Measurements from ENCODE around the gene PPP1R15B. TPM values are rescaled to one million over a fixed set of nuclear protein-coding genes. Genes with fewer than 3 reads are reported as not detected.

PPP1R15B gene
- total RNA-seq, 1 donor from 2014 or later = 36.1 TPM

- TF ChIP-seq, protein P1, sequence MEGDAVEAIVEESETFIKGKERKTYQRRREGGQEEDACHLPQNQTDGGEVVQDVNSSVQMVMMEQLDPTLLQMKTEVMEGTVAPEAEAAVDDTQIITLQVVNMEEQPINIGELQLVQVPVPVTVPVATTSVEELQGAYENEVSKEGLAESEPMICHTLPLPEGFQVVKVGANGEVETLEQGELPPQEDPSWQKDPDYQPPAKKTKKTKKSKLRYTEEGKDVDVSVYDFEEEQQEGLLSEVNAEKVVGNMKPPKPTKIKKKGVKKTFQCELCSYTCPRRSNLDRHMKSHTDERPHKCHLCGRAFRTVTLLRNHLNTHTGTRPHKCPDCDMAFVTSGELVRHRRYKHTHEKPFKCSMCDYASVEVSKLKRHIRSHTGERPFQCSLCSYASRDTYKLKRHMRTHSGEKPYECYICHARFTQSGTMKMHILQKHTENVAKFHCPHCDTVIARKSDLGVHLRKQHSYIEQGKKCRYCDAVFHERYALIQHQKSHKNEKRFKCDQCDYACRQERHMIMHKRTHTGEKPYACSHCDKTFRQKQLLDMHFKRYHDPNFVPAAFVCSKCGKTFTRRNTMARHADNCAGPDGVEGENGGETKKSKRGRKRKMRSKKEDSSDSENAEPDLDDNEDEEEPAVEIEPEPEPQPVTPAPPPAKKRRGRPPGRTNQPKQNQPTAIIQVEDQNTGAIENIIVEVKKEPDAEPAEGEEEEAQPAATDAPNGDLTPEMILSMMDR (IDR thresholded peaks at IDR 0.05) = no peak
- Histone ChIP-seq H3K4me1 (no peaks in the 10 kb centered on the region), H3K27me3 (no peaks in the 10 kb centered on the region), H3K27ac (no peak overlapping the region), H3K4me3 (no peak overlapping the region), H3K36me3 (no peaks in the 10 kb centered on the region), H3K9me3 (no peaks in the 10 kb centered on the region)
- intact Hi-C loops (cut with DNase I) = no loop called here
- no peak for DNase-seq (ENCODE audit: low spot score in 2 of 2)
Measured at GRCh38 chr1:204391629-204392028, 20.0 kb downstream of the PPP1R15B start.

- Histone ChIP-seq H3K9me3 (no peaks in the 10 kb centered on the region), H3K36me3 (no peaks in the 10 kb centered on the region), H3K4me3 (no peak overlapping the region), H3K4me1 (no peaks in the 10 kb centered on the region), H3K27ac (no peak overlapping the region), H3K27me3 (no peaks in the 10 kb centered on the region)
- no peak for DNase-seq (ENCODE audit: low spot score in 2 of 2)
- TF ChIP-seq, protein P1 (IDR thresholded peaks at IDR 0.05) = no peak
- intact Hi-C loops (cut with DNase I) = no loop called here
Measured at GRCh38 chr1:204390751-204391466, 20.7 kb downstream of the PPP1R15B start.

- intact Hi-C loops (cut with DNase I) = no loop called here
- Histone ChIP-seq H3K4me3 (no peak overlapping the region), H3K36me3 (no peaks in the 10 kb centered on the region), H3K27ac (no peak overlapping the region), H3K9me3 (no peaks in the 10 kb centered on the region), H3K27me3 (no peaks in the 10 kb centered on the region), H3K4me1 (no peaks in the 10 kb centered on the region)
- DNase-seq (ENCODE audit: low spot score in 2 of 2) = no peak
- TF ChIP-seq, protein P1 (IDR thresholded peaks at IDR 0.05) = no peak
Measured at GRCh38 chr1:204385727-204386126, 25.9 kb downstream of the PPP1R15B start.

GRCh38 chr1:204384636-204385352 is 26.8 kb downstream of the PPP1R15B start:
- H3K36me3 ChIP-seq = no peaks in the 10 kb centered on the region
- TF ChIP-seq, protein P1 (IDR thresholded peaks at IDR 0.05) = no peak
- no peaks in the 10 kb centered on the region for H3K9me3 ChIP-seq
- H3K27me3 ChIP-seq = no peaks in the 10 kb centered on the region
- no peak overlapping the region for H3K4me3 ChIP-seq
- intact Hi-C loops (cut with DNase I) = no loop called here
- DNase-seq (ENCODE audit: low spot score in 2 of 2) = no peak
- no peaks in the 10 kb centered on the region for H3K4me1 ChIP-seq
- no peak overlapping the region for H3K27ac ChIP-seq

DNA sequence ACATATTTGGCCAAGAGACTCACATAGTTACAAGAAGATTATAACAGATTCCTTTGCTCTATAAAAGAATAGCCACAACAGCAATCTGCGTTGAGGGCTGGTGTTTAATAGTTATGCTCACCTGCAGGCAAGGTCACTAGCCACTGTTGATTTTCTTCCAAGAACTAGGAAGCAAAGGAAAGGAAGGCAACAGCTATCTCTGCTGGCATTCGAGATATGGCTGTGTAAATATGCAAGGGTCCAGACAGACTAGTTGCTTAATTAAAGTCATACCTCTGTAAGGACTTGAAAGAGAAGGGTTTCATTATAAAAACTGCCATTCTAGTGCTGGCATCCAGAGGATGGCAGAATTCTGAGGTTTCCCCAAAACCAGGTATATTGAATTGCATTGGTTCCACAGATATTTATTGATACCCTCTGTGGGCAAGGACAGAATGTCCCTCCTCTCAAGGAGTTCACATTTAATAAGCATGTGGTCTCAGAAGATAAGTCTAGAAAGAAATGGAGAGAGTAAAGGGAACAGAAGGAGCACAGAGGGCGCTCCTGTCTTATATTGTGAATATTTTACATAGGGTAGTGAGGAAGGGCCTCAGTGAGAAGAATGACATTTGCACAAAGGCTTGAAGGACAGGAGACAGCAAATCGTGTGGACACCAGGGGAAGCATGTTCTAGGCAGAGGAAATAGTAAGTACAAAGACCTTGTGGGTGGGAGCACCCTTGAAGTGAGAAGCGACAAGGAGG is 28.3 kb downstream of the PPP1R15B start:
- no peaks in the 10 kb centered on the region for H3K36me3 ChIP-seq
- peaks cover 0 to under 1% of the 10 kb centered on the region in 2 donors for H3K4me1 ChIP-seq
- intact Hi-C loops (cut with DNase I) = no loop called here
- no peaks in the 10 kb centered on the region for H3K9me3 ChIP-seq
- no peaks in the 10 kb centered on the region for H3K27me3 ChIP-seq
- H3K4me3 ChIP-seq = no peak overlapping the region
- no peak overlapping the region for H3K27ac ChIP-seq
- TF ChIP-seq, protein P1 (IDR thresholded peaks at IDR 0.05) = no peak
- DNase-seq (ENCODE audit: low spot score in 2 of 2) = no peak

All from ascending aorta (tissue), 2 donors.